Ishikawa (cell line): ENCODE results near the gene UFSP2.

ENCODE experiments used
- CEBPB ChIP-seq: IDR thresholded peaks from 2 replicates; pipeline ENCODE4 v1.6.1; 2012
- CREB1 ChIP-seq: IDR thresholded peaks from 2 replicates; pipeline ENCODE4 v1.6.1; 2012; ENCODE audit warnings: low read depth
- EP300 ChIP-seq: IDR thresholded peaks from 2 replicates; pipeline ENCODE4 v1.6.1; 2012; ENCODE audit warnings: borderline replicate concordance
- FOXM1 ChIP-seq: IDR thresholded peaks from 2 replicates; pipeline ENCODE4 v1.6.1; 2012; ENCODE audit warnings: low read depth, borderline replicate concordance
- NFIC ChIP-seq: IDR thresholded peaks from 2 replicates; pipeline ENCODE4 v1.6.1; 2012
- RAD21 ChIP-seq: IDR thresholded peaks from 2 replicates; pipeline ENCODE4 v1.6.1; 2012; ENCODE audit warnings: low read depth
- TAF1 ChIP-seq: IDR thresholded peaks from 2 replicates; pipeline ENCODE4 v1.6.1; 2012; ENCODE audit warnings: low read depth, mild to moderate bottlenecking
- TCF12 ChIP-seq: IDR thresholded peaks from 2 replicates; pipeline ENCODE4 v1.6.1; 2012; ENCODE audit warnings: low read depth
- YY1 ChIP-seq: IDR thresholded peaks from 2 replicates; pipeline ENCODE4 v1.6.1; 2012; ENCODE audit warnings: low read depth
- ZBTB7A ChIP-seq: IDR thresholded peaks from 2 replicates; pipeline ENCODE4 v1.6.1; 2012; ENCODE audit warnings: low read depth
- TF ChIP-seq, protein P1 (sequence below): IDR thresholded peaks from 2 replicates; pipeline ENCODE4 v1.6.1; 2012; ENCODE audit warnings: low read depth, mild to moderate bottlenecking
- TF ChIP-seq, protein P2 (sequence below): IDR thresholded peaks from 2 replicates; pipeline ENCODE4 v1.6.1; 2012
- TF ChIP-seq, protein P3 (sequence below): IDR thresholded peaks from 2 replicates; pipeline ENCODE4 v1.6.1; 2012

DNA sequence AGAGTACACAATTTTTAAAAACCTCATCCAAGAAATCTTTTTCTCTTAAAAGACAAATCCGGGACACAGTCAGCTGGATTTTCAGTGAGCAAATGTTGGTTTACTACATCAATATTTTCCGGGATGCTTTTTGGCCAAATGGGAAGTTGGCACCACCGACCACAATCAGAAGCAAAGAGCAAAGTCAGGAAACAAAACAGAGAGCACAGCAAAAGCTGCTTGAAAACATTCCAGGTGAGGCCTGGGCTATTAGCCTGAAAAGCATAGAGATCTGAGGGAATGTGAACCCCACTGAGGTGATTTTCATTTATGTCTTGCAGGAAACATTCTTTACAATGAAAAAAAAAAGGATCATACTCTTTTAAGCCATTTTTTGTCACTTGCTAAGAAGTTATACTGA is 63.9 kb downstream of the UFSP2 start:
- TF ChIP-seq CREB1 (no peak), RAD21 (no peak), TAF1 (no peak), FOXM1 (no peak), EP300 (no peak), YY1 (no peak), TCF12 (no peak), NFIC (no peak), CEBPB (no peak), ZBTB7A (no peak)
- TF ChIP-seq, protein P1, sequence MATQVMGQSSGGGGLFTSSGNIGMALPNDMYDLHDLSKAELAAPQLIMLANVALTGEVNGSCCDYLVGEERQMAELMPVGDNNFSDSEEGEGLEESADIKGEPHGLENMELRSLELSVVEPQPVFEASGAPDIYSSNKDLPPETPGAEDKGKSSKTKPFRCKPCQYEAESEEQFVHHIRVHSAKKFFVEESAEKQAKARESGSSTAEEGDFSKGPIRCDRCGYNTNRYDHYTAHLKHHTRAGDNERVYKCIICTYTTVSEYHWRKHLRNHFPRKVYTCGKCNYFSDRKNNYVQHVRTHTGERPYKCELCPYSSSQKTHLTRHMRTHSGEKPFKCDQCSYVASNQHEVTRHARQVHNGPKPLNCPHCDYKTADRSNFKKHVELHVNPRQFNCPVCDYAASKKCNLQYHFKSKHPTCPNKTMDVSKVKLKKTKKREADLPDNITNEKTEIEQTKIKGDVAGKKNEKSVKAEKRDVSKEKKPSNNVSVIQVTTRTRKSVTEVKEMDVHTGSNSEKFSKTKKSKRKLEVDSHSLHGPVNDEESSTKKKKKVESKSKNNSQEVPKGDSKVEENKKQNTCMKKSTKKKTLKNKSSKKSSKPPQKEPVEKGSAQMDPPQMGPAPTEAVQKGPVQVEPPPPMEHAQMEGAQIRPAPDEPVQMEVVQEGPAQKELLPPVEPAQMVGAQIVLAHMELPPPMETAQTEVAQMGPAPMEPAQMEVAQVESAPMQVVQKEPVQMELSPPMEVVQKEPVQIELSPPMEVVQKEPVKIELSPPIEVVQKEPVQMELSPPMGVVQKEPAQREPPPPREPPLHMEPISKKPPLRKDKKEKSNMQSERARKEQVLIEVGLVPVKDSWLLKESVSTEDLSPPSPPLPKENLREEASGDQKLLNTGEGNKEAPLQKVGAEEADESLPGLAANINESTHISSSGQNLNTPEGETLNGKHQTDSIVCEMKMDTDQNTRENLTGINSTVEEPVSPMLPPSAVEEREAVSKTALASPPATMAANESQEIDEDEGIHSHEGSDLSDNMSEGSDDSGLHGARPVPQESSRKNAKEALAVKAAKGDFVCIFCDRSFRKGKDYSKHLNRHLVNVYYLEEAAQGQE, result no peak
- TF ChIP-seq, protein P2, sequence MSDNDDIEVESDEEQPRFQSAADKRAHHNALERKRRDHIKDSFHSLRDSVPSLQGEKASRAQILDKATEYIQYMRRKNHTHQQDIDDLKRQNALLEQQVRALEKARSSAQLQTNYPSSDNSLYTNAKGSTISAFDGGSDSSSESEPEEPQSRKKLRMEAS, result no peak
- TF ChIP-seq, protein P3, sequence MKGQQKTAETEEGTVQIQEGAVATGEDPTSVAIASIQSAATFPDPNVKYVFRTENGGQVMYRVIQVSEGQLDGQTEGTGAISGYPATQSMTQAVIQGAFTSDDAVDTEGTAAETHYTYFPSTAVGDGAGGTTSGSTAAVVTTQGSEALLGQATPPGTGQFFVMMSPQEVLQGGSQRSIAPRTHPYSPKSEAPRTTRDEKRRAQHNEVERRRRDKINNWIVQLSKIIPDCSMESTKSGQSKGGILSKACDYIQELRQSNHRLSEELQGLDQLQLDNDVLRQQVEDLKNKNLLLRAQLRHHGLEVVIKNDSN, result no peak
